OCI-LY1 (cell line): ENCODE results near the gene ELK3.

ENCODE experiments used
- H2AFZ ChIP-seq: fragments of 200-600 bp; sonication (generic), shearing (Covaris generic); 2 replicates; pipeline ENCODE4 v1.6.0; 2014; ENCODE audit warnings: antibody characterized with exemption, mild to moderate bottlenecking, low read length
- H3F3A ChIP-seq: fragments of 200-600 bp; sonication (generic), shearing (Covaris generic); 2 replicates; pipeline ENCODE4 v1.6.0; 2014; ENCODE audit warnings: mild to moderate bottlenecking, antibody characterized with exemption, low read length, moderate library complexity; ENCODE audit not compliant: insufficient read depth
- H3K27ac ChIP-seq: fragments of 200-600 bp; sonication (generic); 2 replicates; pipeline ENCODE4 v1.5.1; 2014; ENCODE audit warnings: low read length, mixed run types, mild to moderate bottlenecking, low read depth; ENCODE audit not compliant: poor library complexity, severe bottlenecking
- H3K27me3 ChIP-seq: fragments of 200-600 bp; sonication (generic); 2 replicates; pipeline ENCODE4 v1.6.0; 2014; ENCODE audit warnings: antibody characterized with exemption, mild to moderate bottlenecking, low read length, moderate library complexity; ENCODE audit not compliant: insufficient read depth
- H3K36me3 ChIP-seq: fragments of 200-600 bp; sonication (generic); 2 replicates; pipeline ENCODE4 v1.6.1; 2014; ENCODE audit warnings: mild to moderate bottlenecking, antibody characterized with exemption, low read length, moderate library complexity, mixed read lengths; ENCODE audit not compliant: insufficient read depth
- H3K4me1 ChIP-seq: fragments of 200-600 bp; sonication (generic); 2 replicates; pipeline ENCODE4 v1.5.1; 2014; ENCODE audit warnings: mild to moderate bottlenecking, low read length, moderate library complexity; ENCODE audit not compliant: insufficient read depth, severe bottlenecking
- H3K4me2 ChIP-seq: fragments of 200-600 bp; sonication (generic), shearing (Covaris generic); 2 replicates; pipeline ENCODE4 v1.6.1; 2014; ENCODE audit warnings: low read length
- H3K4me3 ChIP-seq: fragments of 200-600 bp; sonication (generic); 2 replicates; pipeline ENCODE4 v1.5.1; 2014; ENCODE audit warnings: low read length, low read depth, mild to moderate bottlenecking, mixed read lengths; ENCODE audit not compliant: poor library complexity, severe bottlenecking
- H3K79me2 ChIP-seq: fragments of 200-600 bp; shearing (Covaris generic); 2 replicates; pipeline ENCODE4 v1.6.1; 2016; ENCODE audit warnings: mixed run types, low read length, mixed read lengths; ENCODE audit not compliant: insufficient read depth
- H3K9ac ChIP-seq: fragments of 200-600 bp; sonication (generic), shearing (Covaris generic); 2 replicates; pipeline ENCODE4 v1.6.1; 2014; ENCODE audit warnings: mild to moderate bottlenecking, low read length, mixed read lengths
- H3K9me2 ChIP-seq: fragments of 200-600 bp; sonication (generic), shearing (Covaris generic); 2 replicates; pipeline ENCODE4 v1.6.1; 2014; ENCODE audit warnings: low read depth, mild to moderate bottlenecking, low read length, mixed read lengths
- H3K9me3 ChIP-seq: fragments of 200-600 bp; shearing (Covaris generic); 2 replicates; pipeline ENCODE4 v1.6.1; 2014; ENCODE audit warnings: low read length, mixed read lengths
- H4K20me1 ChIP-seq: fragments of 200-600 bp; sonication (generic), shearing (Covaris generic); 2 replicates; pipeline ENCODE4 v1.6.0; 2016; ENCODE audit warnings: mild to moderate bottlenecking, low read length; ENCODE audit not compliant: insufficient read depth
- EZH2 ChIP-seq: fragments of 200-600 bp; sonication (generic), shearing (Covaris generic); IDR thresholded peaks from 2 replicates; pipeline ENCODE4 v1.8.0; 2017; ENCODE audit warnings: borderline replicate concordance, mixed run types, mild to moderate bottlenecking, antibody characterized with exemption, low read length, moderate library complexity, mixed read lengths
- TF ChIP-seq, protein P1 (sequence below): fragments of 200-600 bp; sonication (generic), shearing (Covaris generic); IDR thresholded peaks from 2 replicates; pipeline ENCODE4 v1.5.1; 2017; ENCODE audit warnings: mild to moderate bottlenecking, antibody characterized with exemption, low read length, moderate library complexity, mixed read lengths

The ELK3 gene

DNA sequence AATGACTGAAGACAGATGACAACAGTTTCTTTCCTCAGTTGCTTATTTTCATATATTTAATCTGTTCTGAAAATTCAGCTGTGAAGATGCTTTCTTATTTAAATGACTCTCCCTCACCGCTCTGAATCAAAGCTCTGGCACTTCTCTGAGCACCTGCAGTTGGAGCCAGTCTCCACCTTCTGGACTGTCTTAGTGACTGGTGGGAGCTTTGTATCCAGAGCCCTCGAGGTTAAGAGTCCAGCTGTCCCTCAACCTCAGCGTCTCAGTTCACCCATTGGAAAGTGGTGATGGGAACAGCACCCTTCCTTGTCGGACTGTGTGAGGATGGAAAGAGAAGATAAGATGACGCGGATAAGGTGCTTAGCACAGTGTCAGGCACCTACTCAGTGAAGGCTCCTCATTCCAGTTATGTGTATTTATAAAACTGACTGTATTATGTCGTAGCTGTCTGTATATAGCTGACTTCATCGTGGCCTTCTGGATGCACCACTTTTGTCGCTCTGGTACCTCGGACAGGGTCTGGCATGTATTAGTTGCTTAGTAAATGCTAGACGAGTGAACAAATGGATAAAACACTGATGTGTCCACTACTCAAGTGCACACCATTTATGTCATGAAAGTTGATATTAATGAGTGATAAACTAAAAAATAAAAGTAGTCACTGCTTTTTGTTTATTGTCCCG is 34.5 kb downstream of the ELK3 start:
- Histone ChIP-seq H2AFZ (no peak overlapping the region), H3K79me2 (no peaks in the 10 kb centered on the region), H3K27ac (no peak overlapping the region), H4K20me1 (no peaks in the 10 kb centered on the region), H3K4me3 (no peak overlapping the region), H3K9me2 (no peaks in the 10 kb centered on the region), H3K9ac (no peak overlapping the region), H3F3A (no peaks in the 10 kb centered on the region), H3K36me3 (no peaks in the 10 kb centered on the region), H3K4me1 (peaks cover 9% of the 10 kb centered on the region), H3K27me3 (no peaks in the 10 kb centered on the region), H3K9me3 (no peaks in the 10 kb centered on the region), H3K4me2 (no peak overlapping the region)
- no peak for TF ChIP-seq EZH2
- TF ChIP-seq, protein P1, sequence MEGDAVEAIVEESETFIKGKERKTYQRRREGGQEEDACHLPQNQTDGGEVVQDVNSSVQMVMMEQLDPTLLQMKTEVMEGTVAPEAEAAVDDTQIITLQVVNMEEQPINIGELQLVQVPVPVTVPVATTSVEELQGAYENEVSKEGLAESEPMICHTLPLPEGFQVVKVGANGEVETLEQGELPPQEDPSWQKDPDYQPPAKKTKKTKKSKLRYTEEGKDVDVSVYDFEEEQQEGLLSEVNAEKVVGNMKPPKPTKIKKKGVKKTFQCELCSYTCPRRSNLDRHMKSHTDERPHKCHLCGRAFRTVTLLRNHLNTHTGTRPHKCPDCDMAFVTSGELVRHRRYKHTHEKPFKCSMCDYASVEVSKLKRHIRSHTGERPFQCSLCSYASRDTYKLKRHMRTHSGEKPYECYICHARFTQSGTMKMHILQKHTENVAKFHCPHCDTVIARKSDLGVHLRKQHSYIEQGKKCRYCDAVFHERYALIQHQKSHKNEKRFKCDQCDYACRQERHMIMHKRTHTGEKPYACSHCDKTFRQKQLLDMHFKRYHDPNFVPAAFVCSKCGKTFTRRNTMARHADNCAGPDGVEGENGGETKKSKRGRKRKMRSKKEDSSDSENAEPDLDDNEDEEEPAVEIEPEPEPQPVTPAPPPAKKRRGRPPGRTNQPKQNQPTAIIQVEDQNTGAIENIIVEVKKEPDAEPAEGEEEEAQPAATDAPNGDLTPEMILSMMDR, result no peak

DNA sequence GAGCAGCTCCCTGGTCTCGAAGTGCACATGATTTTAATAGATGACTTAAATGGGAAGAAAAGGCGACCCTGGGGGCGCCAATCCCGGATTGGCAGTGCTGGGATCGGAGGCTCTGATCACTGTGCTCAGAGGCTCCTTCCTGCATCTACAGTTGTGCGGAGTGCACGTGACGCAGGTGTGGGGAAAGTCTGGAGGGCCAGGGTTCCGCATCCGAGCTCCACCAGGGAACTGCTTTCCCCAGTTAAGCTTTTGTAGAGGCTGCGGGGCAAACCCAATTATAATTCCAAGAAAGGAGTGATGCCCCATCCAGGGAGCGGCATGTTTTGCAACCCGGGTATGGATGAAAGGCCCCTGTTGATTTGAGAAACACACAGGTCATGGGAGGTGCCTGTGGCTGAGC is 36.5 kb downstream of the ELK3 start:
- Histone ChIP-seq H3K79me2 (no peaks in the 10 kb centered on the region), H3K9me2 (no peaks in the 10 kb centered on the region), H4K20me1 (no peaks in the 10 kb centered on the region)

DNA sequence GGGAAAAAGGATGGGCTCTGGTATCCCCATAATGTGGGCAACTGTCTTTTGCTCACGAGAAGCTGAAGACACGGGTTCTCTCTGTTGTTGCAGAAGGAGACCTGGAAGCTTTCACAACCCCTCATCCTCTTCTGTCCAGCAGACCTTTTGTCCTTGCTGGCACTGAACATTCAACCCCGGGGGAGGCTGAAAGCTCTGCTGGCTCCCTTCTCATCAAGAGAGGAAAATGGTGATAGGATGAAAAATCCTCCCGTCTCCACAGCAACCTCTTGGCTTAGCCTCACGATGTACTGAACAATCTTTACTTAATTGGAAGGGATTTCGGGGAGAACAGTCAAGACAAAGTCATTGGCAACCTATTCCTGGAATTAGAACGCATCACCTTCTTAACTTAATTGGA is 39.0 kb downstream of the ELK3 start:
- no peaks in the 10 kb centered on the region for H3K36me3 ChIP-seq
- no peak overlapping the region for H3K9ac ChIP-seq
- no peak overlapping the region for H2AFZ ChIP-seq
- no peaks in the 10 kb centered on the region for H3K9me2 ChIP-seq
- no peak overlapping the region for H3K4me3 ChIP-seq
- H3K27me3 ChIP-seq, result no peaks in the 10 kb centered on the region
- no peak overlapping the region for H3K4me2 ChIP-seq
- no peaks in the 10 kb centered on the region for H3K4me1 ChIP-seq
- no peaks in the 10 kb centered on the region for H4K20me1 ChIP-seq
- H3K79me2 ChIP-seq, result no peaks in the 10 kb centered on the region
- no peaks in the 10 kb centered on the region for H3F3A ChIP-seq
- no peaks in the 10 kb centered on the region for H3K9me3 ChIP-seq
- H3K27ac ChIP-seq, result no peak overlapping the region
- TF ChIP-seq, protein P1, result no peak
- TF ChIP-seq EZH2, result no peak

More for the DNA sequence above, 36.5 kb downstream of the ELK3 start:
- Histone ChIP-seq H3K9ac (no peak overlapping the region), H3K9me3 (no peaks in the 10 kb centered on the region), H3K27me3 (no peaks in the 10 kb centered on the region), H3K4me3 (no peak overlapping the region), H3F3A (no peaks in the 10 kb centered on the region), H3K36me3 (no peaks in the 10 kb centered on the region), H3K4me2 (no peak overlapping the region), H3K4me1 (peaks cover 9% of the 10 kb centered on the region), H2AFZ (no peak overlapping the region), H3K27ac (no peak overlapping the region)
- TF ChIP-seq, protein P1, result no peak
- TF ChIP-seq EZH2, result no peak
